H9 (cell line): ENCODE data around the gene TRPC4AP. TPM values are rescaled to one million over a fixed set of nuclear protein-coding genes. Genes with fewer than 3 reads are reported as not detected.

ENCODE experiments used
- DNase-seq: peaks from one replicate; pipeline ENCODE4 v3.0.0-alpha.2; 2017
- H2AFZ ChIP-seq: one replicate; pipeline ENCODE4 v1.6.1; 2013; ENCODE audit warnings: mild to moderate bottlenecking, low read length, control low read depth, moderate library complexity
- H2AK5ac ChIP-seq: 2 replicates; pipeline ENCODE4 v1.6.1; 2013; ENCODE audit warnings: low read length, control low read depth, mixed read lengths; ENCODE audit not compliant: insufficient read length
- H2BK120ac ChIP-seq: one replicate; pipeline ENCODE4 v1.6.1; 2013; ENCODE audit warnings: low read depth, mild to moderate bottlenecking, low read length, control low read depth, inconsistent platforms; ENCODE audit not compliant: poor library complexity, severe bottlenecking
- H2BK12ac ChIP-seq: 2 replicates; pipeline ENCODE4 v1.6.1; 2013; ENCODE audit warnings: low read length, control low read depth, mixed read lengths, low read depth; ENCODE audit not compliant: insufficient read length
- H2BK15ac ChIP-seq: 2 replicates; pipeline ENCODE4 v1.6.1; 2013; ENCODE audit warnings: low read depth, low read length, control low read depth
- H2BK20ac ChIP-seq: one replicate; pipeline ENCODE4 v1.6.1; 2013; ENCODE audit warnings: low read depth, mild to moderate bottlenecking, low read length, control low read depth, inconsistent platforms; ENCODE audit not compliant: poor library complexity, severe bottlenecking
- H2BK5ac ChIP-seq: 2 replicates; pipeline ENCODE4 v1.6.1; 2013; ENCODE audit warnings: low read length, control low read depth, mixed read lengths; ENCODE audit not compliant: insufficient read length
- H3K14ac ChIP-seq: 2 replicates; pipeline ENCODE4 v1.6.1; 2013; ENCODE audit warnings: low read length, control low read depth; ENCODE audit not compliant: insufficient read depth
- H3K18ac ChIP-seq: 2 replicates; pipeline ENCODE4 v1.6.1; 2013; ENCODE audit warnings: low read depth, mild to moderate bottlenecking, mixed read lengths, low read length, control low read depth; ENCODE audit not compliant: insufficient read length
- H3K23ac ChIP-seq: 2 replicates; pipeline ENCODE4 v1.6.1; 2013; ENCODE audit warnings: low read length, control low read depth, mixed read lengths, low read depth; ENCODE audit not compliant: insufficient read length
- H3K23me2 ChIP-seq: 2 replicates; pipeline ENCODE4 v1.6.1; 2013; ENCODE audit warnings: low read depth, mild to moderate bottlenecking, mixed read lengths, low read length, control low read depth; ENCODE audit not compliant: insufficient read length, poor library complexity, severe bottlenecking
- H3K27ac ChIP-seq: 2 replicates; pipeline ENCODE4 v1.5.1; 2013; ENCODE audit warnings: low read length, control low read depth, mixed read lengths, low read depth; ENCODE audit not compliant: insufficient read length
- H3K27me3 ChIP-seq: 2 replicates; pipeline ENCODE4 v1.6.1; 2013; ENCODE audit warnings: low read length, control low read depth, inconsistent platforms; ENCODE audit not compliant: insufficient read depth
- H3K4ac ChIP-seq: 2 replicates; pipeline ENCODE4 v1.6.1; 2013; ENCODE audit warnings: low read depth, mild to moderate bottlenecking, control low read depth, inconsistent platforms, low read length, moderate library complexity
- H3K4me1 ChIP-seq: 2 replicates; pipeline ENCODE4 v1.6.1; 2013; ENCODE audit warnings: low read length, control low read depth, inconsistent platforms; ENCODE audit not compliant: insufficient read depth
- H3K4me2 ChIP-seq: 2 replicates; pipeline ENCODE4 v1.6.1; 2013; ENCODE audit warnings: low read length, control low read depth, mixed read lengths; ENCODE audit not compliant: insufficient read length, insufficient read depth
- H3K56ac ChIP-seq: 2 replicates; pipeline ENCODE4 v1.6.1; 2013; ENCODE audit warnings: low read depth, mild to moderate bottlenecking, mixed read lengths, low read length, control low read depth; ENCODE audit not compliant: insufficient read length
- H3K79me1 ChIP-seq: 2 replicates; pipeline ENCODE4 v1.6.1; 2013; ENCODE audit warnings: low read depth, mild to moderate bottlenecking, moderate library complexity, low read length, control low read depth, inconsistent platforms; ENCODE audit not compliant: insufficient read depth, poor library complexity, severe bottlenecking
- H3K79me2 ChIP-seq: 2 replicates; pipeline ENCODE4 v1.6.1; 2013; ENCODE audit warnings: low read length, control low read depth, inconsistent platforms; ENCODE audit not compliant: insufficient read depth
- H3K9ac ChIP-seq: 2 replicates; pipeline ENCODE4 v1.6.1; 2013; ENCODE audit warnings: low read length, control low read depth, mixed read lengths; ENCODE audit not compliant: insufficient read length; ENCODE audit errors: extremely low read depth
- H3K9me3 ChIP-seq: one replicate; pipeline ENCODE4 v1.6.1; 2013; ENCODE audit warnings: low read depth, low read length, inconsistent platforms; ENCODE audit not compliant: control insufficient read depth
- H3T11ph ChIP-seq: one replicate; pipeline ENCODE4 v1.6.1; 2013; ENCODE audit warnings: mild to moderate bottlenecking, low read length, control low read depth, inconsistent platforms
- H4K20me1 ChIP-seq: one replicate; pipeline ENCODE4 v1.6.1; 2013; ENCODE audit not compliant: control insufficient read depth, insufficient read length, insufficient read depth
- H4K5ac ChIP-seq: 2 replicates; pipeline ENCODE4 v1.6.1; 2013; ENCODE audit warnings: low read depth, mild to moderate bottlenecking, mixed read lengths, low read length, control low read depth; ENCODE audit not compliant: insufficient read length
- H4K8ac ChIP-seq: replicated peaks from 2 replicates; pipeline ENCODE4 v1.6.1; 2013; ENCODE audit warnings: low read length, control low read depth, mixed read lengths, low read depth; ENCODE audit not compliant: insufficient read length
- H4K91ac ChIP-seq: 2 replicates; pipeline ENCODE4 v1.6.1; 2013; ENCODE audit warnings: low read depth, mild to moderate bottlenecking, moderate library complexity, mixed read lengths, low read length, control low read depth; ENCODE audit not compliant: insufficient read length
- H3K27ac Mint-ChIP-seq, 3 experiments: 2 replicates in 2 of 3; 3 replicates in 1 of 3; pipeline ENCODE4 v1.8.0; 2020 to 2021; ENCODE audit warnings: mixed read lengths in 3 of 3, mild to moderate bottlenecking in 1 of 3, moderate library complexity in 1 of 3
- H3K27me3 Mint-ChIP-seq: 2 replicates; pipeline ENCODE4 v1.8.0; 2021; ENCODE audit warnings: low read depth, mild to moderate bottlenecking, moderate library complexity, mixed read lengths
- H3K36me3 Mint-ChIP-seq, 3 experiments: 2 replicates in 2 of 3; 3 replicates in 1 of 3; pipeline ENCODE4 v1.8.0; 2020 to 2021; ENCODE audit warnings: low read depth in 3 of 3, mixed read lengths in 3 of 3; ENCODE audit not compliant: insufficient read depth in 1 of 3
- H3K4me1 Mint-ChIP-seq, 2 experiments: 2 replicates each; pipeline ENCODE4 v1.8.0; 2020; ENCODE audit warnings: mixed read lengths in 2 of 2
- H3K4me3 Mint-ChIP-seq, 2 experiments: 2 replicates in 1 of 2; 3 replicates in 1 of 2; pipeline ENCODE4 v1.8.0; 2020 to 2021; ENCODE audit warnings: mild to moderate bottlenecking in 2 of 2, mixed read lengths in 2 of 2, moderate library complexity in 1 of 2
- H3K9me3 Mint-ChIP-seq, 2 experiments: 2 replicates in 1 of 2; 3 replicates in 1 of 2; pipeline ENCODE4 v1.8.0; 2020; ENCODE audit warnings: mild to moderate bottlenecking in 2 of 2, mixed read lengths in 2 of 2, moderate library complexity in 1 of 2
- WGBS: extraction: QIAGEN DNeasy Blood & Tissue Kit; methylation state at CpG from one replicate; pipeline ENCODE4 v1.1.7; 2013; ENCODE audit warnings: missing lambda C conversion rate, low lambda C conversion rate, mixed read lengths; ENCODE audit not compliant: insufficient read length; ENCODE audit errors: extremely low coverage; 5-methylcytosine and 5-hydroxymethylcytosine counted together
- total RNA-seq: library from RNA; stranded (reverse); gene quantifications from 2 replicates; pipeline ENCODE4 v1.2.1, GENCODE V29; 2021
- TF ChIP-seq, protein P1 (sequence below): fragments of 200-600 bp; sonication (generic); conservative IDR thresholded peaks from 3 replicates; pipeline ENCODE4 v1.8.0; 2021; ENCODE audit warnings: antibody characterized with exemption, mild to moderate bottlenecking

TRPC4AP gene
- total RNA-seq, 1 experiment from 2014 or later, result 93.9 TPM

DNA sequence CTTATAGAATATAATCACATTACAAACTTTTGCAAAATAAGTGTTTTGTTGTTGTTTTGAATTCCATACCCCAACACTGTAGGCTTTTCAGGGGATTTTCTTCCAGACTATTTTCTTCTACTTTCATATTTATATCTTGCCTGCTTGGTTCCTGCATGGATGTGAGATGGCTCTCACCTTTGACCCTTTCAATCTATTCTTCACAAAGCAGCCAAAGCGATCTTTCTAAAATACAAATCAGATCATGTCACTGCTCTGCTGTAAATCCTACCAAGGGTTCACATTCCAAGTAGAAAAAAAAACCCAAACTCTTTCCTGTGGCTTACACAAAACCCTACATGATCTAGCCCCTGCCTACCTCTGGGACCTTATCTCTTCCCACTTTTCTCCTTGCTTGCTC, 25.0 kb upstream of the TRPC4AP start:
- TF ChIP-seq, protein P1, sequence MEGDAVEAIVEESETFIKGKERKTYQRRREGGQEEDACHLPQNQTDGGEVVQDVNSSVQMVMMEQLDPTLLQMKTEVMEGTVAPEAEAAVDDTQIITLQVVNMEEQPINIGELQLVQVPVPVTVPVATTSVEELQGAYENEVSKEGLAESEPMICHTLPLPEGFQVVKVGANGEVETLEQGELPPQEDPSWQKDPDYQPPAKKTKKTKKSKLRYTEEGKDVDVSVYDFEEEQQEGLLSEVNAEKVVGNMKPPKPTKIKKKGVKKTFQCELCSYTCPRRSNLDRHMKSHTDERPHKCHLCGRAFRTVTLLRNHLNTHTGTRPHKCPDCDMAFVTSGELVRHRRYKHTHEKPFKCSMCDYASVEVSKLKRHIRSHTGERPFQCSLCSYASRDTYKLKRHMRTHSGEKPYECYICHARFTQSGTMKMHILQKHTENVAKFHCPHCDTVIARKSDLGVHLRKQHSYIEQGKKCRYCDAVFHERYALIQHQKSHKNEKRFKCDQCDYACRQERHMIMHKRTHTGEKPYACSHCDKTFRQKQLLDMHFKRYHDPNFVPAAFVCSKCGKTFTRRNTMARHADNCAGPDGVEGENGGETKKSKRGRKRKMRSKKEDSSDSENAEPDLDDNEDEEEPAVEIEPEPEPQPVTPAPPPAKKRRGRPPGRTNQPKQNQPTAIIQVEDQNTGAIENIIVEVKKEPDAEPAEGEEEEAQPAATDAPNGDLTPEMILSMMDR, result no peak

More for the DNA sequence above, 25.0 kb upstream of the TRPC4AP start:
- Histone ChIP-seq H3K23me2 (no peaks in the 10 kb centered on the region), H3K14ac (no peak overlapping the region), H4K20me1 (no peaks in the 10 kb centered on the region), H4K8ac (no peak overlapping the region), H3K9me3 (no peaks in the 10 kb centered on the region), H2BK12ac (no peak overlapping the region), H3K23ac (no peak overlapping the region), H2BK20ac (no peak overlapping the region), H2BK15ac (no peak overlapping the region), H2BK5ac (no peak overlapping the region), H3K4me2 (no peak overlapping the region), H3K4me1 (no peaks in the 10 kb centered on the region), H3K4ac (no peak overlapping the region), H3K18ac (no peak overlapping the region), H3K79me1 (no peaks in the 10 kb centered on the region), H2BK120ac (no peak overlapping the region), H3K27me3 (no peaks in the 10 kb centered on the region), H4K5ac (no peak overlapping the region), H3K9ac (no peak overlapping the region), H3K79me2 (no peaks in the 10 kb centered on the region), H3T11ph (no peak overlapping the region), H3K56ac (no peak overlapping the region), H2AFZ (no peak overlapping the region), H3K27ac (no peak overlapping the region), H4K91ac (no peak overlapping the region), H2AK5ac (no peak overlapping the region)
- H3K27ac Mint-ChIP-seq, result peak overlapping the region in 1 of 3 experiments; percentile 19; a peak in 1 of 7 replicates
- no peak overlapping the region for H3K4me3 Mint-ChIP-seq
- H3K4me1 Mint-ChIP-seq, result no peaks in the 10 kb centered on the region
- no peak for DNase-seq
- no peaks in the 10 kb centered on the region for H3K27me3 Mint-ChIP-seq
- no peaks in the 10 kb centered on the region for H3K9me3 Mint-ChIP-seq
- peaks cover 6 to 61% (median 51%) of the 10 kb centered on the region in 3 experiments; a peak in 6 of 7 replicates for H3K36me3 Mint-ChIP-seq
- no CpG with 5 or more reads among the region's 1 CpG for WGBS
